WTC11 (cell line): ENCODE results near the gene FBXO21. TPM values are rescaled to one million over a fixed set of nuclear protein-coding genes. Genes with fewer than 3 reads are reported as not detected.

Source experiments
- ATAC-seq: fragments of 200-7000 bp; cut with Tn5 transposase; 2 replicates; pipeline ENCODE4 v1.10.0; 2021; ENCODE audit warnings: mild to moderate bottlenecking, moderate library complexity
- CTCF ChIA-PET: fragments of 300-600 bp; sonication (Branson Sonifier 250); formaldehyde crosslinking; loops from one replicate; lab custom pipeline; 2021; ENCODE audit warnings: antibody characterized with exemption; lab: Charles Lee
- POLR2A ChIA-PET: fragments of 350-600 bp; sonication (Branson Sonifier 250); formaldehyde crosslinking; loops from one replicate; lab custom pipeline; 2021; ENCODE audit warnings: antibody characterized with exemption; lab: Charles Lee
- DNase-seq: peaks from one replicate; pipeline ENCODE4 v3.0.0; 2021; ENCODE audit warnings: low spot score
- H3K27ac Mint-ChIP-seq: 2 replicates; pipeline ENCODE4 v1.8.0; 2021; ENCODE audit warnings: mixed read lengths
- H3K27me3 Mint-ChIP-seq: 2 replicates; pipeline ENCODE4 v1.8.0; 2021; ENCODE audit warnings: low read depth, mild to moderate bottlenecking, moderate library complexity, mixed read lengths
- H3K36me3 Mint-ChIP-seq: 2 replicates; pipeline ENCODE4 v1.8.0; 2021; ENCODE audit warnings: mixed read lengths
- H3K4me1 Mint-ChIP-seq: 2 replicates; pipeline ENCODE4 v1.8.0; 2022; ENCODE audit warnings: mixed read lengths
- H3K4me3 Mint-ChIP-seq: 2 replicates; pipeline ENCODE4 v1.8.0; 2021; ENCODE audit warnings: mild to moderate bottlenecking, moderate library complexity, mixed read lengths
- H3K9me3 Mint-ChIP-seq: 2 replicates; pipeline ENCODE4 v1.8.0; 2021; ENCODE audit warnings: mixed read lengths
- AR ChIP-seq: fragments of 250-450 bp; sonication (Bioruptor Pico); IDR thresholded peaks from 2 replicates; pipeline ENCODE4 v1.9.0; 2021; ENCODE audit warnings: mild to moderate bottlenecking
- ATF1 ChIP-seq: sonication (generic); formaldehyde crosslinking; IDR thresholded peaks from 2 replicates; pipeline ENCODE4 v1.8.1; 2023; ENCODE audit warnings: mild to moderate bottlenecking, moderate library complexity, missing genetic modification reagents
- ATF3 ChIP-seq: sonication (generic); formaldehyde crosslinking; conservative IDR thresholded peaks from 2 replicates; pipeline ENCODE4 v1.8.1; 2022; ENCODE audit warnings: mild to moderate bottlenecking, missing genetic modification reagents
- CBFB ChIP-seq: sonication (generic); formaldehyde crosslinking; IDR thresholded peaks from 2 replicates; pipeline ENCODE4 v1.8.1; 2022; ENCODE audit warnings: mild to moderate bottlenecking, low read depth, missing genetic modification reagents
- CREB1 ChIP-seq: sonication (generic); formaldehyde crosslinking; IDR thresholded peaks from 2 replicates; pipeline ENCODE4 v1.8.0; 2023; ENCODE audit warnings: mild to moderate bottlenecking, missing genetic modification reagents
- CREM ChIP-seq: sonication (generic); formaldehyde crosslinking; IDR thresholded peaks from 2 replicates; pipeline ENCODE4 v1.8.1; 2022; ENCODE audit warnings: mild to moderate bottlenecking, missing genetic modification reagents, moderate library complexity
- ETV6 ChIP-seq: sonication (generic); formaldehyde crosslinking; IDR thresholded peaks from 2 replicates; pipeline ENCODE4 v1.8.1; 2022; ENCODE audit warnings: mild to moderate bottlenecking, missing genetic modification reagents
- FOXP1 ChIP-seq: sonication (generic); formaldehyde crosslinking; IDR thresholded peaks from 2 replicates; pipeline ENCODE4 v1.8.0; 2022; ENCODE audit warnings: missing genetic modification reagents, mild to moderate bottlenecking, moderate library complexity, borderline replicate concordance
- GTF2I ChIP-seq: fragments of 250-450 bp; sonication (Bioruptor Pico); conservative IDR thresholded peaks from 2 replicates; pipeline ENCODE4 v1.4.0; 2021; ENCODE audit warnings: mild to moderate bottlenecking
- IRF1 ChIP-seq: sonication (generic); formaldehyde crosslinking; IDR thresholded peaks from 2 replicates; pipeline ENCODE4 v1.8.0; 2023; ENCODE audit warnings: missing genetic modification reagents
- MLX ChIP-seq: sonication (generic); formaldehyde crosslinking; IDR thresholded peaks from 2 replicates; pipeline ENCODE4 v1.8.1; 2023; ENCODE audit warnings: mild to moderate bottlenecking, missing genetic modification reagents, moderate library complexity
- NFATC4 ChIP-seq: fragments of 250-450 bp; sonication (Bioruptor Pico); IDR thresholded peaks from 2 replicates; pipeline ENCODE4 v1.9.0; 2021; ENCODE audit warnings: mild to moderate bottlenecking
- RELA ChIP-seq: sonication (generic); formaldehyde crosslinking; IDR thresholded peaks from 2 replicates; pipeline ENCODE4 v1.8.1; 2022; ENCODE audit warnings: missing genetic modification reagents, mild to moderate bottlenecking, borderline replicate concordance
- RORB ChIP-seq: fragments of 250-450 bp; sonication (Bioruptor Pico); IDR thresholded peaks from 2 replicates; pipeline ENCODE4 v1.9.0; 2021; ENCODE audit warnings: mild to moderate bottlenecking
- SOX15 ChIP-seq: fragments of 250-450 bp; sonication (Bioruptor Pico); IDR thresholded peaks from 2 replicates; pipeline ENCODE4 v1.9.0; 2021; ENCODE audit warnings: mild to moderate bottlenecking
- TEAD1 ChIP-seq: sonication (generic); formaldehyde crosslinking; IDR thresholded peaks from 2 replicates; pipeline ENCODE4 v1.8.0; 2022; ENCODE audit warnings: mild to moderate bottlenecking, missing genetic modification reagents
- USF2 ChIP-seq: sonication (generic); formaldehyde crosslinking; IDR thresholded peaks from 2 replicates; pipeline ENCODE4 v1.8.1; 2023; ENCODE audit warnings: mild to moderate bottlenecking, missing genetic modification reagents, moderate library complexity
- ZBTB43 ChIP-seq: sonication (generic); formaldehyde crosslinking; IDR thresholded peaks from 2 replicates; pipeline ENCODE4 v1.8.1; 2023; ENCODE audit warnings: mild to moderate bottlenecking, missing genetic modification reagents
- ZNF423 ChIP-seq: fragments of 250-450 bp; sonication (Bioruptor Pico); IDR thresholded peaks from 2 replicates; pipeline ENCODE4 v2.1.2; 2022; ENCODE audit warnings: mild to moderate bottlenecking, moderate library complexity
- ZNF425 ChIP-seq: fragments of 250-450 bp; sonication (Bioruptor Pico); conservative IDR thresholded peaks from 2 replicates; pipeline ENCODE4 v1.9.0; 2021; ENCODE audit warnings: mild to moderate bottlenecking
- ZNF512 ChIP-seq: sonication (generic); formaldehyde crosslinking; IDR thresholded peaks from 2 replicates; pipeline ENCODE4 v1.8.1; 2022; ENCODE audit warnings: missing genetic modification reagents, borderline replicate concordance
- total RNA-seq: library from RNA; stranded (reverse); gene quantifications from 3 replicates; pipeline ENCODE4 v1.2.3, GENCODE V29; 2021

FBXO21 gene
- total RNA-seq, 1 experiment from 2014 or later = 60.3 TPM

GRCh38 chr12:117139025-117139717, 51.1 kb downstream of the FBXO21 start (continued):
- TF ChIP-seq ZBTB43 (CRISPR knock-in tag) (no peak), MLX (CRISPR knock-in tag) (no peak)
- TF ChIP-seq, all 79 proteins: peak for 0

- H3K27ac Mint-ChIP-seq = no peak overlapping the region
- H3K4me3 Mint-ChIP-seq = no peak overlapping the region
- H3K36me3 Mint-ChIP-seq = no peaks in the 10 kb centered on the region
- no peaks in the 10 kb centered on the region for H3K9me3 Mint-ChIP-seq
- H3K4me1 Mint-ChIP-seq = peaks cover 2% of the 10 kb centered on the region; the same call in 1 of the 2 replicates
- ATAC-seq = no peak
- TF ChIP-seq RELA (CRISPR knock-in tag) (no peak), IRF1 (CRISPR knock-in tag) (no peak), ETV6 (CRISPR knock-in tag) (no peak), TEAD1 (CRISPR knock-in tag) (no peak), AR (CRISPR knock-in tag) (no peak), SOX15 (CRISPR knock-in tag) (no peak), GTF2I (no peak), ZNF512 (CRISPR knock-in tag) (no peak), ZNF423 (CRISPR knock-in tag) (no peak), CREB1 (CRISPR knock-in tag) (no peak), USF2 (no peak), RORB (CRISPR knock-in tag) (no peak), NFATC4 (no peak), ZNF425 (CRISPR knock-in tag) (no peak), CBFB (CRISPR knock-in tag) (no peak), ATF1 (no peak), FOXP1 (CRISPR knock-in tag) (no peak), ATF3 (no peak), MLX (CRISPR knock-in tag) (no peak), CREM (CRISPR knock-in tag) (no peak)
- TF ChIP-seq, all 79 proteins: peak for 0
- CTCF ChIA-PET = no interaction called here
- no peaks in the 10 kb centered on the region for H3K27me3 Mint-ChIP-seq
- DNase-seq = no peak
- POLR2A ChIA-PET = no interaction called here
These were observed 55.5 kb downstream of the FBXO21 start for GRCh38 chr12:117134721-117135120.
